NOMO-1 treated with dmso at 0.1 percent for 144 hours (cell line): ENCODE measurements around the gene RSPH1.

Source experiments
- DNase-seq: peaks from one replicate; lab custom pipeline; 2025; ENCODE audit not compliant: unreplicated experiment; lab: John Stamatoyannopoulos, UW

Gene RSPH1

GRCh38 chr21:42467140-42467983, 28.7 kb downstream of the RSPH1 start:
- DNase-seq, result peak; percentile 19

GRCh38 chr21:42466700-42467099, 29.3 kb downstream of the RSPH1 start:
- DNase-seq, result no peak

- no peak for DNase-seq
Observed at GRCh38 chr21:42465803-42466127, 30.3 kb downstream of the RSPH1 start.

- DNase-seq, result no peak
Observed at GRCh38 chr21:42465008-42465802, 30.8 kb downstream of the RSPH1 start.

GRCh38 chr21:42463861-42464515, 32.0 kb downstream of the RSPH1 start:
- no peak for DNase-seq

- no peak for DNase-seq
Observed at GRCh38 chr21:42461881-42462877, 33.8 kb downstream of the RSPH1 start.

GRCh38 chr21:42461185-42461520, 34.9 kb downstream of the RSPH1 start:
- DNase-seq, result no peak

- DNase-seq, result no peak
Observed at GRCh38 chr21:42460391-42461184, 35.4 kb downstream of the RSPH1 start.

GRCh38 chr21:42459546-42460215, 36.3 kb downstream of the RSPH1 start:
- no peak for DNase-seq

GRCh38 chr21:42459082-42459460, 37.0 kb downstream of the RSPH1 start:
- DNase-seq, result no peak

GRCh38 chr21:42456457-42456856, 39.6 kb downstream of the RSPH1 start:
- no peak for DNase-seq

- no peak for DNase-seq
Observed at GRCh38 chr21:42455754-42456440, 40.1 kb downstream of the RSPH1 start.

GRCh38 chr21:42455196-42455595, 40.8 kb downstream of the RSPH1 start:
- no peak for DNase-seq

GRCh38 chr21:42454786-42455185, 41.2 kb downstream of the RSPH1 start:
- no peak for DNase-seq

GRCh38 chr21:42453986-42454570, 41.9 kb downstream of the RSPH1 start:
- no peak for DNase-seq

- DNase-seq, result no peak
Observed at GRCh38 chr21:42453224-42453985, 42.6 kb downstream of the RSPH1 start.

- no peak for DNase-seq
Observed at GRCh38 chr21:42452401-42453223, 43.4 kb downstream of the RSPH1 start.
